GM10248 (cell line): ENCODE results near the gene THEMIS.

Experiments
- CTCF ChIA-PET: fragments of 300-600 bp; sonication (Branson Sonifier 250); formaldehyde crosslinking; extraction: SDS; loops from one replicate; lab custom pipeline; 2021; ENCODE audit warnings: antibody characterized with exemption; lab: Yijun Ruan, JAX
- POLR2A ChIA-PET: fragments of 350-650 bp; sonication (Branson Sonifier 250); formaldehyde crosslinking; extraction: SDS; loops from one replicate; lab custom pipeline; 2020; ENCODE audit warnings: antibody characterized with exemption; lab: Yijun Ruan, JAX
- DNase-seq: peaks from one replicate; pipeline ENCODE4 v3.0.0; 2012; ENCODE audit errors: extremely low spot score
- CTCF ChIP-seq: IDR thresholded peaks from 2 replicates; pipeline ENCODE4 v1.5.1; 2012; ENCODE audit warnings: mild to moderate bottlenecking, low read depth; ENCODE audit errors: extremely low read depth, missing control alignments, control extremely low read depth

The THEMIS gene

GRCh38 chr6:127833336-127833735, 67.5 kb downstream of the THEMIS start:
- no peak for TF ChIP-seq CTCF
- POLR2A ChIA-PET = no interaction called here
- DNase-seq = no peak
- CTCF ChIA-PET = interaction anchor here (0.8 kb wide), 1 partner anchor 21 kb away, joined by 4 read pairs; no protein-coding TSS in a partner anchor

DNA sequence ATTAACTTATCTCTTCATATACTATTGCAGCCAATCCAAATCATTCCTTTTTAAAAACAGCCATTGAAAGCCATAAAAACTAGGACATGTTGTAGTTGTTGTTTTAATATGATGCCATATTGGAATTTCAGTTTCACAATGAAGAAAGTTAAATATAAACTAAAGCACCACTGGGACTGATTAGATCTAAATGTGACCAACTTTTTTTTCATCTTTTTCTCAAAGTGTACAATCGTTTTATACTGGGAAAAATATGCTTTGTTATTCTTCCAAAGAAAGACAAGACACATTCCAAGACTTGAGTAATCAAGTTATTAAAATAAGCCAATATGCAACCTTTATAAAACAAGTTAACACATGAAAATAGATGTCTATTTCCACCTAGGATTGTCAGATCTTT, 68.5 kb downstream of the THEMIS start:
- ChIA-PET CTCF (interaction anchor here (0.8 to 1.3 kb wide), 2 partner anchors 11 to 22 kb away, joined by 4 read pairs; no protein-coding TSS in a partner anchor), POLR2A (no interaction called here)
- no peak for TF ChIP-seq CTCF

GRCh38 chr6:127824061-127824460, 76.8 kb downstream of the THEMIS start:
- ChIA-PET CTCF (no interaction called here), POLR2A (no interaction called here)
- DNase-seq = no peak
- TF ChIP-seq CTCF = no peak

More for the DNA sequence above, 68.5 kb downstream of the THEMIS start:
- DNase-seq = no peak

DNA sequence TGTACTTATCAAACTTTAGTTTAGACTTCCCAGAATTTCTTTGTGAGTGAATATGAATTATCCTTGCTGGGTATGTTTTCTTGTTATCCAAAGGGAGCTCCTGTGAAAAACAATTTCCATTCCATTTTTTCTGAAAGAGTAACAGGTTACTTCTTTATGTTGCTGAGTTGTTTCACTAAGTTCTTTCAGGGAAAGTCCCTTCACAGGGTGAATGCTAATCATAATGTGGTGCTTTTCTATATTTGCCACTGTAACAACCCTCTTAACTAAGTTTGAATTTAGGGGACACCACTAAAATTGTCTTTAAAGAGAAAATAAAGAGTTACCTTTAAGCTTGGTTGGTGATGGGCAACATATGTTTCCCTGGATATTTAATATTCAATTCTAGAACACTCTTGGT, 79.4 kb downstream of the THEMIS start:
- CTCF ChIA-PET = interaction anchor here (1.0 to 2.2 kb wide), 3 partner anchors 10 to 34 kb away, joined by 3 to 5 read pairs (median 4); no protein-coding TSS in a partner anchor
- no peak for TF ChIP-seq CTCF
- DNase-seq = no peak
- POLR2A ChIA-PET = no interaction called here

DNA sequence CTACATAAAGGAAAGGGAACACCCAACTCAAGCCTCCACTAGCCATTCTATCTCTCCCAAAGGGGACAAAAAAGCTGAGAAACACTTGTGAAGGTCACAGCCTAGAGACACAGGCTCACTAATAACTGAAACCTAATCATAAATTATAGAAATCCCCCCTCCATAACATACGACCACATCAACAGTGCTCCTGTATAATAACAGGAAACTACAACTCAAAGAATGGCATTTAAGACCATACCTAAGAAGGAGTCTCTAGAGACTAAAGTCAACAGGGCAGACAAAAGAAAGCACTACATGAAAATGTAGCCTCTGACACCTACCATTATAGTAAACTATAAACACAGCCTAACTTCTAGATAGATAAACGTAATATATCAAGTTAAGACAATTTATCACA, 82.7 kb downstream of the THEMIS start:
- CTCF ChIA-PET = no interaction called here

DNA sequence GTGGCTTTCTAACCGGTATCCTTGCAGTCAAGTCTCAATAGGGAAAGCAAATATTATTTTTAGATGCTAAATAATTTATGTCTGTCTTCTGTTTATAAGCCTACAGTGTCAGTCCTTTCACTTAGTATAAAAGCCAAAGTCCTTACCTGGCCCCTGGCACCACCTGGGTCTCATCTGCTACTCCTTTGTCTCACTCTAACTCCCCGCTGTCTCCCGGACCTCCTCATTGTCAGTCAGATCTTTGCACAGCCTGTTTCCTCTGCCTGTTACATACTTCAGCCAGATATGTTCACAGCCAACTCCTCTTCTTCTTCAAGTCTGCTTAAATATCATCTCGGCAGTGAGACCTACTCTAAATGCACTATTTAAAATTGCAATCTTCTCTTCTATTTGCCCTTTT, 84.2 kb downstream of the THEMIS start:
- ChIA-PET CTCF (interaction anchor here (1.3 to 1.9 kb wide), 3 partner anchors 13 to 511 kb away, joined by 4 to 10 read pairs (median 8); no protein-coding TSS in a partner anchor), POLR2A (no interaction called here)
- no peak for DNase-seq
- TF ChIP-seq CTCF = no peak

More for the DNA sequence above, 82.7 kb downstream of the THEMIS start:
- POLR2A ChIA-PET = no interaction called here
- DNase-seq = no peak
- TF ChIP-seq CTCF = no peak

DNA sequence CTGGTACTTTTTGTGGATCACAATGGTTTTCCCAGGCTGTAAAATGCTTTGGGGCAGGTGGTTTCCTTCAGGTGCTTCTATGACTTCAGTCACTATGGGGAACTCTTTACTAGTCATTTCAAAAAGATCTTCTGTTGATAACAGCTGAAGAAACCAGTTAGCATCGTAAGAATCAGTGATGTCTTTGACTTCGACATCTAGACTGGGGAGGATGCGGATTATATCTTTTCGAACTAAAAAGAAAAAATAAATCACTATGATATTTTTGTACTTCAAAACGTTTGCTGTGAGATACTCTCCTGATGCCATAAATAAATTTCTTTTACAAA, 87.2 kb downstream of the THEMIS start:
- no peak for DNase-seq
- TF ChIP-seq CTCF = no peak
- ChIA-PET CTCF (no interaction called here), POLR2A (no interaction called here)
